Effector memory CD8-positive, alpha-beta T cell (primary cell): ENCODE data around the gene RBMX.

Experiments used
- ATAC-seq: fragments of 150-1000 bp; cut with Tn5 transposase; replicated peaks from 2 replicates; pipeline ENCODE4 v1.10.0; 2021; ENCODE audit warnings: mild to moderate bottlenecking, moderate library complexity
- DNase-seq, 3 experiments: peaks; one replicate each; pipeline ENCODE4 v3.0.0; 2021
- H3K27ac Mint-ChIP-seq, 2 donors: one replicate each; pipeline ENCODE4 v1.8.0; 2022; ENCODE audit warnings: mild to moderate bottlenecking in 2 of 2, mixed read lengths in 2 of 2, moderate library complexity in 2 of 2
- H3K27me3 Mint-ChIP-seq, 2 donors: one replicate each; pipeline ENCODE4 v1.8.0; 2022; ENCODE audit warnings: mixed read lengths in 2 of 2
- H3K36me3 Mint-ChIP-seq: one replicate; pipeline ENCODE4 v1.8.0; 2022; ENCODE audit warnings: mild to moderate bottlenecking, moderate library complexity, mixed read lengths; ENCODE audit not compliant: insufficient read depth
- H3K4me1 Mint-ChIP-seq, 2 donors: one replicate each; pipeline ENCODE4 v1.8.0; 2022; ENCODE audit warnings: low read depth in 2 of 2, mixed read lengths in 2 of 2
- H3K4me3 Mint-ChIP-seq, 2 donors: one replicate each; pipeline ENCODE4 v1.8.0; 2022; ENCODE audit warnings: mild to moderate bottlenecking in 2 of 2, mixed read lengths in 2 of 2, moderate library complexity in 2 of 2
- H3K9me3 Mint-ChIP-seq, 2 donors: one replicate each; pipeline ENCODE4 v1.8.0; 2022; ENCODE audit warnings: mixed read lengths in 2 of 2

Gene RBMX

DNA sequence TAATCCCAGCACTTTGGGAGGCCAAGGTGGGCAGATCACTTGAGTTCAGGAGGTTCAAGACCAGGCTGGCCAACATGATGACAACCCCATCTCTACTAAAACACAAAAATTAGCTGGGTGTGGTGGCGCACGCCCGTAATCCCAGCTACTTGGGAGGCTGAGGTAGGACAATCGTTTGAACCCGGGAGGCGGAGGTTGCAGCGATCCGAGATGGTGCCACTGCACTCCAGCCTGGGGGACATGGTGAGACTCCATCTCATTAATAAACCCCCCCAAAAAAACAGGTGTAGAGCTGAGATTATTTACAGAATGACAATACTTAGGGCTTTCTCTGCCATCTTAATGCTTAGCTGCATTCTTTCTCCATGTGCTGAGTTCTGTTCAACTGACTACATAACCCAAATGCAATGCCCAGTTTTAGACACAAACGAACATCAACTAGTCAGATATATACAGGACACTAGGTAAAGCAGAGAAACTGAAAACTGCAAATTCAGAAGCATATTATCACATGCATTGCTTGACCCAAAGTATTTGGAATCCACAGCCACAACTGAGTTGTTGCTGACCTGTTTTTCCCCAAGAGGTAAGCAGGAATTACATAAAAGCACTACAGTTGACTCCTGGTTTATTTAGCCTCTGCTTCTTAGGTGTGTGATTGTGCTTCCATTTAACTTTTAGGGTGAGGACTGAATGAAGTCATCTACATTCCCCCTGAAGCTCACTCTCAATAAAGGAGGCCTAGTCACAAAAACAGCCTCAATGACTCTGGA is 12.1 kb downstream of the RBMX start:
- no peaks in the 10 kb centered on the region for H3K9me3 Mint-ChIP-seq
- no peak overlapping the region for H3K4me3 Mint-ChIP-seq
- peaks cover 11 to 14% of the 10 kb centered on the region in 2 donors for H3K4me1 Mint-ChIP-seq
- no peak overlapping the region for H3K27ac Mint-ChIP-seq
- no peak for DNase-seq
- no peaks in the 10 kb centered on the region for H3K27me3 Mint-ChIP-seq
- H3K36me3 Mint-ChIP-seq, result peaks cover 75% of the 10 kb centered on the region
- ATAC-seq, result no peak

DNA sequence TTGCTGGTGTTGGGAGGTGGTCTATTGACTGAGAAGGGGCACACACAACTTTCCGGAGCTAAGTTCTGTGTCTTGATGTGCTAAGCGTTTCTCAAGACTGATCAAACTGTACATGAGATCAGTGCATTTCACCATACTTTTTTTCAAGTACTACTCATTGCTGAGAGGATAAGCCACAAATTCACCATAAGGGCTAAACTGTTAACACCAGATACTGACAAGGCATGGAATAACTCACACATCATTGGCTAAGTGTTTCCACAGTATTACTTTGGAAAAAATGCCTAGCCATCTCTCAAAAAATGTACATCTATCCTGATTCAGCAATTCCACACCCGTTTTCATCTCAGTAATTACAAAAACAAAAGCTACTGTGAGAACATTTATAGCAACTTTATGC is 13.0 kb downstream of the RBMX start:
- Mint-ChIP-seq H3K9me3 (no peaks in the 10 kb centered on the region), H3K27me3 (no peaks in the 10 kb centered on the region), H3K4me1 (peaks cover 10 to 14% of the 10 kb centered on the region in 2 donors), H3K36me3 (peaks cover 71% of the 10 kb centered on the region), H3K27ac (peak overlapping the region in 1 of 2 donors; percentile 3), H3K4me3 (no peak overlapping the region)
- DNase-seq, result no peak
- peak; percentile 26 for ATAC-seq

GRCh38 chrX:136867096-136867491 is 13.4 kb downstream of the RBMX start:
- Mint-ChIP-seq H3K9me3 (no peaks in the 10 kb centered on the region), H3K27ac (peak overlapping the region in 1 of 2 donors; percentile 3), H3K36me3 (peaks cover 71% of the 10 kb centered on the region), H3K4me1 (peaks cover 10 to 14% of the 10 kb centered on the region in 2 donors), H3K27me3 (no peaks in the 10 kb centered on the region), H3K4me3 (no peak overlapping the region)
- ATAC-seq, result no peak
- DNase-seq, result no peak

GRCh38 chrX:136866337-136867095 is 14.0 kb downstream of the RBMX start:
- DNase-seq, result no peak
- H3K36me3 Mint-ChIP-seq, result peaks cover 71% of the 10 kb centered on the region
- no peaks in the 10 kb centered on the region for H3K27me3 Mint-ChIP-seq
- peak overlapping the region; percentile 54 to 57 for H3K27ac Mint-ChIP-seq
- peaks cover 12 to 14% of the 10 kb centered on the region in 2 donors for H3K4me1 Mint-ChIP-seq
- no peak for ATAC-seq
- H3K4me3 Mint-ChIP-seq, result peak overlapping the region in 1 of 2 donors; percentile 37
- H3K9me3 Mint-ChIP-seq, result no peaks in the 10 kb centered on the region

DNA sequence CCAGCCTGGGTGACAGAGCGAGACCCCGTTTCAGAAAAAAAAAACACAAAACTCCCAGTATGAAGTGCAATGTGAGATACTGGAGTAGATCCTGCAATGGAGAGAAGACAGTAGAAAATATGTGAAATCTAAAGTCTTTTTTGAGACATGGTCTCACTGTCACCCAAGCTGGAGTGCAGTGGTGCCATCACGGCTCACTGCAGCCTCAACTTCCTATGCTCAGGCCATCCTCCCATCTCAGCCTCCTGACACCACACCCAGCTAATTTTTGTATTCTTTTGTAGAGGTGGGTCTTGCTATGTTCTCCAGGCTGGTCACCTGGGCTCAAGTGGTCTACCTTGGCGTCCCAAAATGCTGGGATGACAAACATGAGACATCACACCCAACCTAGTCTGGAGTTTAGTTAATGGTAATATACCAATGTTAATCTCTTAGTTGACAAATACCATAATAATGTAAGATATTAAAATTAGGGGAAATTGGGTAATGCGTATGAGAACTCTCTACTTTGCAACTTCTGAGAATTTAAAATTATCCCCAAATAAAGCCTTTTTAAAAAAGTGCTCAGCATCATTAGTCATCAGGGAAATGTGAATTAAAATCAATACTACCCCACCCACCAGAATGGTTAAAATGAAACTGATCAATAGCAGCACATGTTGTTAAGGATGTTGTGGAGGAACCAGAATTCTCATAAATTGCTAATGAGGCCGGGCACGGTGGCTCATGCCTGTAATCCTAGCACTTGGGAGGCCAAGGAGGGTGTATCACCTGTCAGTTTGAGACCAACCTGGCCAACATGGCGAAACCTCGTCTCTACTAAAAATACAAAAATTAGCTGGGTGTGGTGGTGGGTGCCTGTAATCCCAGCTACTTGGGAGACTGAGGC is 15.0 kb downstream of the RBMX start:
- no peak overlapping the region for H3K4me3 Mint-ChIP-seq
- no peaks in the 10 kb centered on the region for H3K27me3 Mint-ChIP-seq
- peaks cover 67% of the 10 kb centered on the region for H3K36me3 Mint-ChIP-seq
- H3K4me1 Mint-ChIP-seq, result peaks cover 14 to 16% of the 10 kb centered on the region in 2 donors
- H3K27ac Mint-ChIP-seq, result peak overlapping the region; percentile 54 to 57
- H3K9me3 Mint-ChIP-seq, result no peaks in the 10 kb centered on the region
- DNase-seq (no peak), ATAC-seq (no peak)

- peaks cover 59% of the 10 kb centered on the region for H3K36me3 Mint-ChIP-seq
- H3K27ac Mint-ChIP-seq, result no peak overlapping the region
- H3K4me3 Mint-ChIP-seq, result no peak overlapping the region
- no peaks in the 10 kb centered on the region for H3K27me3 Mint-ChIP-seq
- peaks cover 9 to 15% of the 10 kb centered on the region in 2 donors for H3K4me1 Mint-ChIP-seq
- ATAC-seq (no peak), DNase-seq (no peak)
- no peaks in the 10 kb centered on the region for H3K9me3 Mint-ChIP-seq
Observed at GRCh38 chrX:136863826-136864225, 16.7 kb downstream of the RBMX start.

DNA sequence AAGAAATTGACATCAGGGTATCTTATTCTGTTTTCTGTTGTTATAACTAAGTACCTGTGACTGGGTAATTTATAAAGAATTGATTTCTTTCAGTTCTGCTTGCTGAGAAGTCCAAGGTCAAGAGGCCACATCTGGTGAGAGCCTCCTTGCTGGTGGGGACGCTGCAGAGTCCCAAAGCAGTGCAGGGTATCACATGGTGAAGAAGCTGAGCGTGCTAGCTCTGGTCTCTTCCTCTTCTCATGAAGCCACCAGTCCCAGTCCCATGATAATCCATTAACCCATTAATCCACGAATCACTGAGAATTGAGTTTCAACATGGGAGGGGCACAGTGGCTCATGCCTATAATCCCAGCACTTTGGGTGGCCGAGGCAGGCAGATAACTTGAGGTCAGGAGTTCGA is 18.0 kb downstream of the RBMX start:
- H3K4me1 Mint-ChIP-seq, result peaks cover 14 to 23% of the 10 kb centered on the region in 2 donors
- DNase-seq (no peak), ATAC-seq (no peak)
- no peaks in the 10 kb centered on the region for H3K27me3 Mint-ChIP-seq
- H3K36me3 Mint-ChIP-seq, result peaks cover 48% of the 10 kb centered on the region
- H3K9me3 Mint-ChIP-seq, result no peaks in the 10 kb centered on the region
- no peak overlapping the region for H3K4me3 Mint-ChIP-seq
- peak overlapping the region in 1 of 2 donors; percentile 29 for H3K27ac Mint-ChIP-seq

- Mint-ChIP-seq H3K27ac (peak overlapping the region in 1 of 2 donors; percentile 29), H3K4me1 (peaks cover 11 to 20% of the 10 kb centered on the region in 2 donors), H3K4me3 (peak overlapping the region in 1 of 2 donors; percentile 23), H3K36me3 (peaks cover 48% of the 10 kb centered on the region), H3K27me3 (no peaks in the 10 kb centered on the region), H3K9me3 (no peaks in the 10 kb centered on the region)
- ATAC-seq (no peak), DNase-seq (no peak)
Observed at GRCh38 chrX:136861877-136862276, 18.6 kb downstream of the RBMX start.

- DNase-seq, result no peak
- H3K4me1 Mint-ChIP-seq, result peaks cover 10 to 20% of the 10 kb centered on the region in 2 donors
- H3K9me3 Mint-ChIP-seq, result no peaks in the 10 kb centered on the region
- no peak overlapping the region for H3K4me3 Mint-ChIP-seq
- no peak for ATAC-seq
- H3K27me3 Mint-ChIP-seq, result no peaks in the 10 kb centered on the region
- no peak overlapping the region for H3K27ac Mint-ChIP-seq
- peaks cover 37% of the 10 kb centered on the region for H3K36me3 Mint-ChIP-seq
Observed at GRCh38 chrX:136858007-136858756, 22.3 kb downstream of the RBMX start.

DNA sequence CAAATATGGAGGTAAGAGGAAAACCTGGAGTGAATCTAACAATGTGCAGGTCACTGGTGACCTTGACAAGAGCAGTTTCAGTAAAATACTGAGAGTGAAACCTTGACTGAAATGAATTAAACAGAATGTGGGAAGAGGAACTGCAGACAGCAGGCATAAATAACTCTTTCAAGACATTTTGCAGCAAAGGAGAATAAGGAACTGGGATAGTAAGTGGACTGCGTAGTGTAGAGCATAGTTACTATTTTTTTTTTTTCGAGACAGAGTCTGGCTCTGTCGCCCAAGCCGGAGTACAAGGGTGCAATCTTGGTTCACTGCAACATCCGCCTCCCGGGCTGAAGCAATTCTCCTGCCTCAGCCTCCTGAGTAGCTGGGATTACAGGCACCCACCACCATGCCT is 24.0 kb downstream of the RBMX start:
- Mint-ChIP-seq H3K36me3 (peaks cover 38% of the 10 kb centered on the region), H3K27ac (no peak overlapping the region), H3K4me1 (peaks cover 8 to 20% of the 10 kb centered on the region in 2 donors), H3K27me3 (no peaks in the 10 kb centered on the region), H3K9me3 (no peaks in the 10 kb centered on the region), H3K4me3 (no peak overlapping the region)
- ATAC-seq (no peak), DNase-seq (no peak)

GRCh38 chrX:136856050-136856449 is 24.5 kb downstream of the RBMX start:
- Mint-ChIP-seq H3K4me1 (peaks cover 8 to 20% of the 10 kb centered on the region in 2 donors), H3K9me3 (no peaks in the 10 kb centered on the region), H3K36me3 (peaks cover 35% of the 10 kb centered on the region), H3K27me3 (no peaks in the 10 kb centered on the region), H3K4me3 (no peak overlapping the region), H3K27ac (no peak overlapping the region)
- ATAC-seq, result no peak
- no peak for DNase-seq

GRCh38 chrX:136851526-136851925 is 29.0 kb downstream of the RBMX start:
- no peaks in the 10 kb centered on the region for H3K9me3 Mint-ChIP-seq
- no peaks in the 10 kb centered on the region for H3K27me3 Mint-ChIP-seq
- H3K4me3 Mint-ChIP-seq, result no peak overlapping the region
- H3K36me3 Mint-ChIP-seq, result peaks cover 37% of the 10 kb centered on the region
- no peak for DNase-seq
- H3K27ac Mint-ChIP-seq, result no peak overlapping the region
- ATAC-seq, result no peak
- H3K4me1 Mint-ChIP-seq, result peaks cover under 1 to 4% of the 10 kb centered on the region in 2 donors
